HFF-Myc (cell line): ENCODE measurements around the gene NLN.

ENCODE experiments used
- DNase-seq: peaks from one replicate; pipeline ENCODE4 v3.0.0-alpha.2; 2011; ENCODE audit warnings: low read depth; ENCODE audit errors: extremely low read depth
- H3K4me3 ChIP-seq: replicated peaks from 2 replicates; pipeline ENCODE4 v1.5.1; 2011; ENCODE audit warnings: low read depth, mild to moderate bottlenecking, control low read depth, low read length
- CTCF ChIP-seq: IDR thresholded peaks from 2 replicates; pipeline ENCODE4 v1.5.1; 2012; ENCODE audit warnings: mild to moderate bottlenecking, low read depth, low read length, control low read depth; ENCODE audit errors: missing control alignments

Gene NLN

GRCh38 chr5:65821966-65822365 lies 100.0 kb downstream of the NLN start:
- H3K4me3 ChIP-seq, result no peak overlapping the region
- TF ChIP-seq CTCF, result no peak
- no peak for DNase-seq

GRCh38 chr5:65822710-65823109 lies 100.7 kb downstream of the NLN start:
- TF ChIP-seq CTCF, result no peak
- H3K4me3 ChIP-seq, result no peak overlapping the region
- no peak for DNase-seq

- H3K4me3 ChIP-seq, result no peak overlapping the region
- TF ChIP-seq CTCF, result no peak
- no peak for DNase-seq
Measured at GRCh38 chr5:65823204-65823603, 101.2 kb downstream of the NLN start.

GRCh38 chr5:65823845-65824445 lies 101.9 kb downstream of the NLN start:
- no peak for TF ChIP-seq CTCF
- H3K4me3 ChIP-seq, result no peak overlapping the region
- no peak for DNase-seq

GRCh38 chr5:65825408-65826328 lies 103.7 kb downstream of the NLN start:
- no peak for DNase-seq
- no peak overlapping the region for H3K4me3 ChIP-seq
- TF ChIP-seq CTCF, result no peak

- DNase-seq, result peak; percentile 39
- no peak overlapping the region for H3K4me3 ChIP-seq
- TF ChIP-seq CTCF, result no peak
Measured at GRCh38 chr5:65828022-65828896, 106.3 kb downstream of the NLN start.
